Measurements from ENCODE around the gene JARID2. TPM values are rescaled to one million over a fixed set of nuclear protein-coding genes. Genes with fewer than 3 reads are reported as not detected.
"Not testable (repeated sequence)": the region's sequence is repeated elsewhere in the genome, so short reads cannot be mapped to it uniquely, and the experiment has no call there.

Gene JARID2
- total RNA-seq, 4 donors from 2014 or later: 10.8 to 31.6 (median 14.3) TPM

GRCh38 chr6:15282334-15282733 is 36.5 kb downstream of the JARID2 start:
- DNase-seq (ENCODE audit: low spot score): no peak
- ATAC-seq (ENCODE audit: low FRiP score): no peak
- no peak for TF ChIP-seq CTCF (IDR thresholded peaks at IDR 0.05)

GRCh38 chr6:15283986-15284361 is 38.1 kb downstream of the JARID2 start:
- ATAC-seq (ENCODE audit: low FRiP score) (no peak), DNase-seq (ENCODE audit: low spot score) (no peak)
- TF ChIP-seq CTCF (IDR thresholded peaks at IDR 0.05): no peak

- DNase-seq (ENCODE audit: low spot score) (no peak), ATAC-seq (ENCODE audit: low FRiP score) (no peak)
- TF ChIP-seq CTCF (IDR thresholded peaks at IDR 0.05): no peak
These were observed 38.9 kb downstream of the JARID2 start for GRCh38 chr6:15284743-15285142.

GRCh38 chr6:15285682-15286294 is 39.9 kb downstream of the JARID2 start:
- no peak for DNase-seq (ENCODE audit: low spot score)
- TF ChIP-seq CTCF (IDR thresholded peaks at IDR 0.05): no peak
- ATAC-seq (ENCODE audit: low FRiP score): no peak

- DNase-seq (ENCODE audit: low spot score) (no peak), ATAC-seq (ENCODE audit: low FRiP score) (no peak)
- TF ChIP-seq CTCF (IDR thresholded peaks at IDR 0.05): no peak
These were observed 42.0 kb downstream of the JARID2 start for GRCh38 chr6:15287670-15288375.

GRCh38 chr6:15288856-15289255 is 43.0 kb downstream of the JARID2 start:
- DNase-seq (ENCODE audit: low spot score) (no peak), ATAC-seq (ENCODE audit: low FRiP score) (no peak)
- no peak for TF ChIP-seq CTCF (IDR thresholded peaks at IDR 0.05)

GRCh38 chr6:15289456-15289855 is 43.6 kb downstream of the JARID2 start:
- not testable (repeated sequence) for DNase-seq (ENCODE audit: low spot score)

More at GRCh38 chr6:15289456-15289855, 43.6 kb downstream of the JARID2 start:
- ATAC-seq (ENCODE audit: low FRiP score): not testable (repeated sequence)
